ENCODE measurements around the gene ELL. TPM values are rescaled to one million over a fixed set of nuclear protein-coding genes. Genes with fewer than 3 reads are reported as not detected.

ELL gene
- total and polyA plus RNA-seq, 2 experiments from 2014 or later, result 11.3 to 20.1 TPM

GRCh38 chr19:18474366-18474887 is 47.4 kb downstream of the ELL start:
- Mint-ChIP-seq H3K27ac (no peak overlapping the region), H3K4me3 (no peak overlapping the region), H3K36me3 (ENCODE audit: low read depth) (no peaks in the 10 kb centered on the region; the same call in 2 of the 3 replicates), H3K27me3 (ENCODE audit: insufficient read depth, low read depth, poor library complexity) (peaks cover 33% of the 10 kb centered on the region), H3K9me3 (no peaks in the 10 kb centered on the region), H3K4me1 (peaks cover 33% of the 10 kb centered on the region)
- DNase-seq (ENCODE audit: low spot score), result no peak
- no peaks in the 10 kb centered on the region for H3K36me3 ChIP-seq (ENCODE audit: insufficient read depth)
- TF ChIP-seq ZNF331 (CRISPR knock-in tag; IDR thresholded peaks at IDR 0.05; ENCODE audit: low read depth) (no peak), EZH2 (IDR thresholded peaks at IDR 0.05; ENCODE audit: low read depth, unreplicated experiment) (no peak), STAT1 (IDR thresholded peaks at IDR 0.05; ENCODE audit: unreplicated experiment) (no peak), CREB1 (CRISPR knock-in tag; IDR thresholded peaks at IDR 0.05; ENCODE audit: low read depth) (no peak), REST (IDR thresholded peaks at IDR 0.05; ENCODE audit: unreplicated experiment) (no peak), JUNB (IDR thresholded peaks at IDR 0.05; ENCODE audit: unreplicated experiment) (no peak), ETS1 (IDR thresholded peaks at IDR 0.05) (no peak), CTCF (conservative IDR thresholded peaks at IDR 0.05; ENCODE audit: low read depth in 2 of 2) (no peak), ZNF462 (CRISPR knock-in tag; IDR thresholded peaks at IDR 0.05) (no peak)
- H3K27me3 ChIP-seq (ENCODE audit: insufficient read depth), result no peaks in the 10 kb centered on the region
- peaks cover 16% of the 10 kb centered on the region for H3K79me2 ChIP-seq (replicated peaks; ENCODE audit: insufficient read depth)
- no peak overlapping the region for H3K4me2 ChIP-seq
- H3K4me1 ChIP-seq (ENCODE audit: insufficient read depth), result peaks cover 5% of the 10 kb centered on the region
- no peak for ATAC-seq
- H3K9me2 ChIP-seq (ENCODE audit: insufficient read depth), result no peaks in the 10 kb centered on the region
- no peak overlapping the region for H3K4me3 ChIP-seq
- H2AFZ ChIP-seq, result no peak overlapping the region
- no peak overlapping the region for H3K27ac ChIP-seq (ENCODE audit: low read depth)
- peaks cover 4% of the 10 kb centered on the region; the same call in 1 of the 2 replicates for H4K20me1 ChIP-seq (replicated peaks; ENCODE audit: insufficient read depth)
- peaks cover 10% of the 10 kb centered on the region for H3F3A ChIP-seq (replicated peaks; ENCODE audit: low read depth)
